Measurements from ENCODE around the gene YPEL4. TPM values are rescaled to one million over a fixed set of nuclear protein-coding genes. Genes with fewer than 3 reads are reported as not detected.

YPEL4 gene
- total RNA-seq, 1 experiment from 2014 or later = not detected

DNA sequence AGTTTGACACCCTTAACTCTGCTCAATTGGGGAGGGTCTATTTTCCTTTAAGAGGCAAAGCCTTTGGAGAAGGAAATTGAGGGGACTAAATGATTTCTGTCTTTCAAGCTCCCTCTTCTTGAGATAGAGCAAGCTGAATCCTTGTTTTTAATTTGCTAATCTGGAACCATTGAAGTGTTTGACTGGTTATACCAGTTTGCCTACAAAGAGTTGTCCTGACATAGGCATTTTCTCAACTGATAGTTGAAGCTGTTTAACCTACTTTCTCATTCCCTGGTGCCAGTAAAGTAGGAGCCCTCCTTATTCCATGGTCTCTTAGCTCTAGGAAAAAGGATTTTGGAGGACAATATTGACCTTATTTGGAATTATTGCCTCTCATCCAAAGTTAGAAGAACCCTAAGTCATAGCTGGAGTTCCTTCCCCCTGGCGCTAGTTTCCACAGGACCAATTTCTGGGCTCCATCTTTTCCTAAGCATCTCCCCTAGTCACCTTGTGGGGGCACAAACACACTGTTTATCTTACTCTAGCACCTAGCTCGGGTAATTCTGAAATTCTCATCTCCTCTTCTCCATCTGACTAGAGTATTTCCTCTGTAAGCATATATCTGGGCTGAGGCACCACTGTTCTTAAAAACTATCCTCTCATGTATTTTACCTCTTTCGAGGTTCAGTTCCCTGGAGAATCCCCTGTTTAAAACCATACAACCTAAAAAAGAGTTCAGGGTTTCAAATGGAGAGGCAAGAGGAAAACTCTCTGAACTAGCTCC lies 25.6 kb upstream of the YPEL4 start:
- Histone ChIP-seq H3K36me3 (ENCODE audit: insufficient read depth, low read length, poor library complexity, severe bottlenecking) (peaks cover 47% of the 10 kb centered on the region), H3K4me3 (ENCODE audit: low read depth, low read length, poor library complexity, severe bottlenecking) (no peak overlapping the region), H3K4me1 (ENCODE audit: insufficient read depth, low read length, poor library complexity, severe bottlenecking) (no peaks in the 10 kb centered on the region), H3K27me3 (replicated peaks; ENCODE audit: insufficient read depth, low read depth, low read length, poor library complexity) (no peaks in the 10 kb centered on the region), H3K9me3 (ENCODE audit: low read depth, low read length, poor library complexity, severe bottlenecking) (no peaks in the 10 kb centered on the region), H3K27ac (ENCODE audit: low read depth, low read length, poor library complexity, severe bottlenecking) (no peak overlapping the region)
- POLR2A ChIA-PET (ENCODE audit: low non-redundant PET) = no interaction called here
- CTCF ChIA-PET = no interaction called here
- DNase-seq (ENCODE audit: low spot score) = no peak
- TF ChIP-seq EZH2 (IDR thresholded peaks at IDR 0.05; ENCODE audit: borderline replicate concordance, low read depth, low read length, poor library complexity, severe bottlenecking) = no peak
- TF ChIP-seq, protein P1, sequence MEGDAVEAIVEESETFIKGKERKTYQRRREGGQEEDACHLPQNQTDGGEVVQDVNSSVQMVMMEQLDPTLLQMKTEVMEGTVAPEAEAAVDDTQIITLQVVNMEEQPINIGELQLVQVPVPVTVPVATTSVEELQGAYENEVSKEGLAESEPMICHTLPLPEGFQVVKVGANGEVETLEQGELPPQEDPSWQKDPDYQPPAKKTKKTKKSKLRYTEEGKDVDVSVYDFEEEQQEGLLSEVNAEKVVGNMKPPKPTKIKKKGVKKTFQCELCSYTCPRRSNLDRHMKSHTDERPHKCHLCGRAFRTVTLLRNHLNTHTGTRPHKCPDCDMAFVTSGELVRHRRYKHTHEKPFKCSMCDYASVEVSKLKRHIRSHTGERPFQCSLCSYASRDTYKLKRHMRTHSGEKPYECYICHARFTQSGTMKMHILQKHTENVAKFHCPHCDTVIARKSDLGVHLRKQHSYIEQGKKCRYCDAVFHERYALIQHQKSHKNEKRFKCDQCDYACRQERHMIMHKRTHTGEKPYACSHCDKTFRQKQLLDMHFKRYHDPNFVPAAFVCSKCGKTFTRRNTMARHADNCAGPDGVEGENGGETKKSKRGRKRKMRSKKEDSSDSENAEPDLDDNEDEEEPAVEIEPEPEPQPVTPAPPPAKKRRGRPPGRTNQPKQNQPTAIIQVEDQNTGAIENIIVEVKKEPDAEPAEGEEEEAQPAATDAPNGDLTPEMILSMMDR (conservative IDR thresholded peaks at IDR 0.05; ENCODE audit: low read depth, low read length) = no peak
- intact Hi-C loops (cut with micrococcal nuclease; ENCODE audit: unreplicated experiment) = no loop called here
- no TSS peak for BruUV-seq (replicated peaks)

DNA sequence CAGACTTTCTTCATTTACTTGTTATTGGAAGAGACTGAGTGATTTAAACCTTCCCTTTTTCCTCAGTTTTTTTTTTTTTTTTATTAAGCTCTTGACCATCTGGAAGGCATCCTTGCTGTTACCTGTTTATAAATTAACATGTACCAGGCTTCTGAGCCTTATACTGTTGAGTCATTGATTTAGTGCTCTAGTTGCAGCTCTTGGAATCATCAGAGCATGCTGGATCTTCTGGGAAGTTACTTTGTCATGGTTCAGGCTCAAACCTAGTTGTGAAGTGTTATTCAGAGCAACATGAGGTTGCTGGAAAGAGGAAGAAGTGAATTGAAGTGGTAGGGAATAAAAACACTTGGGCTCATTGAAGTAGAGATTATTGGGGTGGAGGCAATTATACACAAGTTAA lies 24.5 kb upstream of the YPEL4 start:
- H3K4me1 ChIP-seq (ENCODE audit: insufficient read depth, low read length, poor library complexity, severe bottlenecking) = peaks cover 2% of the 10 kb centered on the region
- H3K9me3 ChIP-seq (ENCODE audit: low read depth, low read length, poor library complexity, severe bottlenecking) = no peaks in the 10 kb centered on the region
- ChIA-PET CTCF (no interaction called here), POLR2A (ENCODE audit: low non-redundant PET) (no interaction called here)
- DNase-seq (ENCODE audit: low spot score) = no peak
- no peak overlapping the region for H3K27ac ChIP-seq (ENCODE audit: low read depth, low read length, poor library complexity, severe bottlenecking)
- no peak for TF ChIP-seq EZH2 (IDR thresholded peaks at IDR 0.05; ENCODE audit: borderline replicate concordance, low read depth, low read length, poor library complexity, severe bottlenecking)
- TF ChIP-seq, protein P1 (conservative IDR thresholded peaks at IDR 0.05; ENCODE audit: low read depth, low read length) = no peak
- H3K36me3 ChIP-seq (ENCODE audit: insufficient read depth, low read length, poor library complexity, severe bottlenecking) = peaks cover 47% of the 10 kb centered on the region
- BruUV-seq (replicated peaks) = no TSS peak
- intact Hi-C loops (cut with micrococcal nuclease; ENCODE audit: unreplicated experiment) = no loop called here
- H3K4me3 ChIP-seq (ENCODE audit: low read depth, low read length, poor library complexity, severe bottlenecking) = no peak overlapping the region
- no peaks in the 10 kb centered on the region for H3K27me3 ChIP-seq (replicated peaks; ENCODE audit: insufficient read depth, low read depth, low read length, poor library complexity)

DNA sequence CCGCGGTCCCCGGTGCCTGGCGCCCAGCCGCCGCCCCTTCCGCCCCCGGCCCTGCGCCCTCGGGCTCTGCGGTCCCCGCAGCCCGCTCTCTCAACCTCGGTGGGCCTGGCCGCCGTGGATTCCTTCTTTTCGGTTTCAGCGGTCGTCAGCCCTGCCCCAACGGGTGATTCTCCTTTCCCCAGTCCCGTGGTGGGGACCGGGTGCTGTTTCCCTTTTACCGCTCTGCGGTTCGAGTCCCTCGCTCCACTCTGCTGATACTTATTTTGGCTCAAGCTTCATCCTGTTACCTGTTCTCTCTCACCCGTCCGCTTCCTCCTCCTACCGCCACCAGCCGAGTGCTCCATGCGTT lies 18.7 kb upstream of the YPEL4 start:
- TF ChIP-seq, protein P1 (conservative IDR thresholded peaks at IDR 0.05; ENCODE audit: low read depth, low read length) = no peak
- no peak for TF ChIP-seq EZH2 (IDR thresholded peaks at IDR 0.05; ENCODE audit: borderline replicate concordance, low read depth, low read length, poor library complexity, severe bottlenecking)
- peak overlapping the region; percentile 70 for H3K4me3 ChIP-seq (ENCODE audit: low read depth, low read length, poor library complexity, severe bottlenecking)
- ChIA-PET POLR2A (ENCODE audit: low non-redundant PET) (no interaction called here), CTCF (interaction anchor here (0.6 kb wide), 1 partner anchor 916 kb away, joined by 3 read pairs; no protein-coding TSS in a partner anchor)
- no peaks in the 10 kb centered on the region for H3K27me3 ChIP-seq (replicated peaks; ENCODE audit: insufficient read depth, low read depth, low read length, poor library complexity)
- no peaks in the 10 kb centered on the region for H3K9me3 ChIP-seq (ENCODE audit: low read depth, low read length, poor library complexity, severe bottlenecking)
- no TSS peak for BruUV-seq (replicated peaks)
- intact Hi-C loops (cut with micrococcal nuclease; ENCODE audit: unreplicated experiment) = loop anchor here (5.0 kb wide), 2 partner anchors 44 to 331 kb away; partner anchors contain the start of genes MED19, P2RX3, SSRP1 and TMX2
- peak overlapping the region; percentile 97 for H3K27ac ChIP-seq (ENCODE audit: low read depth, low read length, poor library complexity, severe bottlenecking)
- peaks cover 18% of the 10 kb centered on the region for H3K36me3 ChIP-seq (ENCODE audit: insufficient read depth, low read length, poor library complexity, severe bottlenecking)
- H3K4me1 ChIP-seq (ENCODE audit: insufficient read depth, low read length, poor library complexity, severe bottlenecking) = peaks cover 10% of the 10 kb centered on the region
- no peak for DNase-seq (ENCODE audit: low spot score)
